GM12864 (cell line): ENCODE data around the gene CDC42EP1.
"Not testable (repeated sequence)": the region's sequence is repeated elsewhere in the genome, so short reads cannot be mapped to it uniquely, and the experiment has no call there.

Source experiments
- DNase-seq: peaks from one replicate; pipeline ENCODE4 v3.0.0-alpha.2; 2011; ENCODE audit warnings: low read depth
- H3K4me3 ChIP-seq: 2 replicates; pipeline ENCODE4 v1.5.1; 2011; ENCODE audit warnings: mild to moderate bottlenecking, low read depth, low read length, control low read depth
- CTCF ChIP-seq: IDR thresholded peaks from 2 replicates; pipeline ENCODE4 v1.5.1; 2011; ENCODE audit warnings: low read depth, mild to moderate bottlenecking, moderate library complexity, low read length, control low read depth, inconsistent platforms; ENCODE audit errors: missing control alignments

The CDC42EP1 gene

GRCh38 chr22:37547251-37547741, 13.0 kb upstream of the CDC42EP1 start:
- no peak for TF ChIP-seq CTCF
- DNase-seq, result no peak
- no peak overlapping the region for H3K4me3 ChIP-seq

DNA sequence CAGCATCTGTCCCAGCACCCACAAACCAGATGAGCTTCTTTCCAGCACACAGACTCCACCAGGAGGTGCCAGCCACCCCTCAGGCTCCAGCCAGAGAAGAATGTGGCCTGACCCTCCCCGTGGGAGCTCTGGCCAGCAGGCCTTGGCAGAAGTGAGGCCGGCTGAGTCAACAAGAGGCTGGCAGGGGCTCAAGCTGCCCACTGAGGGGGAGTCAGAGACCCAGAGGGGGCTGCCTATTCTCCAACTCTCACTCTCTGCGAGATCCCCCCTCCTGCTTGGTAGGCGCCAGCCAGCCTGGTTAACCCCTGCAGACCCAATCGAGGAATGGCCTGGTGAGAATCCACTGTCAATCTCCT, 10.6 kb upstream of the CDC42EP1 start:
- no peak for DNase-seq
- H3K4me3 ChIP-seq, result no peak overlapping the region
- TF ChIP-seq CTCF, result no peak

DNA sequence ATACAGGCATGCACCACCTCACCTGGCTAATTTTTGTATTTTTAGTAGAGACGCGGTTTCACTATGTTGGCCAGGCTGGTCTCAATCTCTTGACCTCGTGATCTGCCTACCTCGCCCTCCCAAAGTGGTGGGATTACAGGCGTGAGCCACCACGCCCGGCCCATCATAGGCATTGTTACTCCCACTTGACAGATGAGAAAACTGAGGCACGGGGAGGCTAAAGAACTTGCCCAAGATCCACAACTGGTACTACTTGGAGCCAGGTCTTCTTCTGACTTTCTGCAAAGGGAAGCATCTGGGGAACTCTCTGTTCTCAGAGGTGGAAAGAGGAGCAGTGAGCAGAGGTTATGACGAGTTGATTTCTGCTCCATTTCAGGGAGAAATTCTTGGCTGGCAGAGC, 9.4 kb upstream of the CDC42EP1 start:
- not testable (repeated sequence) for H3K4me3 ChIP-seq, DNase-seq

- no peak for TF ChIP-seq CTCF
- H3K4me3 ChIP-seq, result no peak overlapping the region
These were observed 8.3 kb upstream of the CDC42EP1 start for GRCh38 chr22:37551981-37552380.

GRCh38 chr22:37552524-37553163, 7.6 kb upstream of the CDC42EP1 start:
- DNase-seq, result no peak
- H3K4me3 ChIP-seq, result no peak overlapping the region
- no peak for TF ChIP-seq CTCF

More at GRCh38 chr22:37551981-37552380, 8.3 kb upstream of the CDC42EP1 start:
- DNase-seq, result no peak

- DNase-seq, result no peak
- no peak for TF ChIP-seq CTCF
- no peak overlapping the region for H3K4me3 ChIP-seq
These were observed 6.6 kb upstream of the CDC42EP1 start for GRCh38 chr22:37553725-37554124.

GRCh38 chr22:37555029-37555428, 5.3 kb upstream of the CDC42EP1 start:
- no peak for TF ChIP-seq CTCF
- H3K4me3 ChIP-seq, result no peak overlapping the region
- DNase-seq, result no peak
